Colonic mucosa (tissue), 4 donors: ENCODE results near the gene NAP1L4. TPM values are rescaled to one million over a fixed set of nuclear protein-coding genes. Genes with fewer than 3 reads are reported as not detected.

Source experiments
- DNase-seq: peaks from one replicate; pipeline ENCODE4 v3.0.0-alpha.2; 2020
- H3K27ac ChIP-seq: fragments of 200-600 bp; one replicate; pipeline ENCODE4 v1.8.0; 2021
- H3K27me3 ChIP-seq: fragments of 200-600 bp; one replicate; pipeline ENCODE4 v1.8.0; 2021
- H3K36me3 ChIP-seq: fragments of 200-600 bp; one replicate; pipeline ENCODE4 v1.8.0; 2021
- H3K4me1 ChIP-seq: fragments of 200-600 bp; one replicate; pipeline ENCODE4 v1.8.0; 2021; ENCODE audit warnings: mild to moderate bottlenecking
- H3K4me3 ChIP-seq: fragments of 200-600 bp; one replicate; pipeline ENCODE4 v1.8.0; 2021
- H3K9ac ChIP-seq, 2 donors: one replicate each; pipeline ENCODE4 v1.7.0; 2013; ENCODE audit warnings: control low read depth in 2 of 2, low read depth in 2 of 2, low read length in 2 of 2
- H3K9me3 ChIP-seq: fragments of 200-600 bp; one replicate; pipeline ENCODE4 v1.8.0; 2021
- intact Hi-C: fragments of 100-400 bp; cut with DNase I; formaldehyde crosslinking; loops from one replicate; pipeline ENCODE4 v1.14.1; 2022
- total RNA-seq, 2 donors: library from RNA; stranded (reverse); fragmentation: NEBNext Ultra II Directional in 1 of 2; extraction: Animal tissue kit (Norgen Biotek cat#: 25700) in 1 of 2; gene quantifications; one replicate each; pipeline ENCODE4 v1.2.1, GENCODE V29; 2021
- TF ChIP-seq, protein P1 (sequence below): fragments of 200-600 bp; IDR thresholded peaks from one replicate; pipeline ENCODE4 v1.8.0; 2022; ENCODE audit warnings: antibody characterized with exemption, mild to moderate bottlenecking
- donor health status: healthy.
- donor health status: DM: no; HTN: no; CAD: no.
- donor health status: DM: no; HTN: no; CAD: no.

Gene NAP1L4
- total RNA-seq, 2 donors from 2014 or later: 96.1 to 134 TPM

DNA sequence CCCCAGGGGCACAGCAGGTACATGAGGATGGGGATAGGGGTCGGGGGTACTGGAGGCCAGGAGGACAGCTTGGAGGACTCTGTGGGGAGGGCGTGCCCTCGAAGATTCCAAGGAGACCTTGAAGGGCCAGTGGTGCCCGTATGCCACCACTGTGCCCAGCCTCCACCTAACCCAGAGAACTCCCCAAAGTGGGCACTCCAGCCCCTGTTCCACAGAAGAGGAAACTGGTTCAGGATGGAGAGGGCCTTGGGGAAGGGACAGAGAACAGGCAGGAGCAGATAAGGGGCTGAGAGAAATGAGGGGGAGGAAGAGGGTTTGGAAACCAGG is 60.7 kb downstream of the NAP1L4 start:
- TF ChIP-seq, protein P1, sequence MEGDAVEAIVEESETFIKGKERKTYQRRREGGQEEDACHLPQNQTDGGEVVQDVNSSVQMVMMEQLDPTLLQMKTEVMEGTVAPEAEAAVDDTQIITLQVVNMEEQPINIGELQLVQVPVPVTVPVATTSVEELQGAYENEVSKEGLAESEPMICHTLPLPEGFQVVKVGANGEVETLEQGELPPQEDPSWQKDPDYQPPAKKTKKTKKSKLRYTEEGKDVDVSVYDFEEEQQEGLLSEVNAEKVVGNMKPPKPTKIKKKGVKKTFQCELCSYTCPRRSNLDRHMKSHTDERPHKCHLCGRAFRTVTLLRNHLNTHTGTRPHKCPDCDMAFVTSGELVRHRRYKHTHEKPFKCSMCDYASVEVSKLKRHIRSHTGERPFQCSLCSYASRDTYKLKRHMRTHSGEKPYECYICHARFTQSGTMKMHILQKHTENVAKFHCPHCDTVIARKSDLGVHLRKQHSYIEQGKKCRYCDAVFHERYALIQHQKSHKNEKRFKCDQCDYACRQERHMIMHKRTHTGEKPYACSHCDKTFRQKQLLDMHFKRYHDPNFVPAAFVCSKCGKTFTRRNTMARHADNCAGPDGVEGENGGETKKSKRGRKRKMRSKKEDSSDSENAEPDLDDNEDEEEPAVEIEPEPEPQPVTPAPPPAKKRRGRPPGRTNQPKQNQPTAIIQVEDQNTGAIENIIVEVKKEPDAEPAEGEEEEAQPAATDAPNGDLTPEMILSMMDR: no peak
- no peak overlapping the region for H3K27ac ChIP-seq
- H3K4me1 ChIP-seq: peaks cover 5% of the 10 kb centered on the region
- no peaks in the 10 kb centered on the region for H3K27me3 ChIP-seq
- no peak overlapping the region for H3K9ac ChIP-seq
- intact Hi-C loops: loop anchor here (5.0 kb wide), 1 partner anchor 39 kb away; no protein-coding TSS in a partner anchor
- no peak overlapping the region for H3K4me3 ChIP-seq
- DNase-seq: no peak
- H3K9me3 ChIP-seq: no peaks in the 10 kb centered on the region
- no peaks in the 10 kb centered on the region for H3K36me3 ChIP-seq

DNA sequence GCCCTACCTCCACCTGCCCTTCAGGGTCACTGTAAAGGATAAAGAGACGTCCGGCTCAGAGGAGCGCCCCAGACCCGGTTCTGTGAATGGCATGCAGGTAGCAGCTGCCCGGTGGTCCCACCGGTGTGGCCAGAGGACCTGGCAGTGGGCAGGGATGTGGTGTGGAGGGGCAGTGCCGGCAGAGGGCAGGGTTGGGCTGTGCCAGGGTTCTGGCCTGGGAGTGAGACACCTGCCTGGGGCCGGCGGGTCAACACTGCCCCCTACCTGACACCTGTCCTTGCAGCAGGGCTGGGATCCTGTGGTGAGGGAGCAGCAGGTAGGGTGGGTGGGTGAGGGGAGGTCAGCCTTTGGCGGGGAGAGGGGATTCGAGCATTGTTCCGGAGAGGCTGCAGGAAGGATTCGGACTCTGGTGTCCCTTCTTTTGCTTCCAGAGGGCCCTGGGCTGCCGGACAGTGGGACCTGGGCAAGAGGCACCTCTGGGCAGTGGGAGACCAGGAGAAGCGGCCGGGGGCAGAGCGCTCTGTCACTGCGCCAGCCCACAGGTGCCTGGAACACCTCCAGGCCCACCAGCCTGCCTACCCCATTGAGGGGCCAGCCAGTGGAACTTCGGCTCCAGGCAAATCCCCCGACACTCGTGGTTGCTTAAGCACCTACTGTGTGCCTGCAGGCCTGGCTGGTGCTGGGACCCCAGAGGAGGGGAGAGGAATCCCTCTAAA is 61.3 kb downstream of the NAP1L4 start:
- peaks cover 5% of the 10 kb centered on the region for H3K4me1 ChIP-seq
- TF ChIP-seq, protein P1: peak; percentile 85
- intact Hi-C loops: loop anchor here (5.0 kb wide), 1 partner anchor 39 kb away; no protein-coding TSS in a partner anchor
- H3K4me3 ChIP-seq: peak overlapping the region; percentile 81
- peak overlapping the region; percentile 88 for H3K27ac ChIP-seq
- H3K9me3 ChIP-seq: no peaks in the 10 kb centered on the region
- DNase-seq: peak; percentile 95
- H3K27me3 ChIP-seq: no peaks in the 10 kb centered on the region
- H3K36me3 ChIP-seq: no peaks in the 10 kb centered on the region
- peak overlapping the region; percentile 89 to 90 for H3K9ac ChIP-seq

DNA sequence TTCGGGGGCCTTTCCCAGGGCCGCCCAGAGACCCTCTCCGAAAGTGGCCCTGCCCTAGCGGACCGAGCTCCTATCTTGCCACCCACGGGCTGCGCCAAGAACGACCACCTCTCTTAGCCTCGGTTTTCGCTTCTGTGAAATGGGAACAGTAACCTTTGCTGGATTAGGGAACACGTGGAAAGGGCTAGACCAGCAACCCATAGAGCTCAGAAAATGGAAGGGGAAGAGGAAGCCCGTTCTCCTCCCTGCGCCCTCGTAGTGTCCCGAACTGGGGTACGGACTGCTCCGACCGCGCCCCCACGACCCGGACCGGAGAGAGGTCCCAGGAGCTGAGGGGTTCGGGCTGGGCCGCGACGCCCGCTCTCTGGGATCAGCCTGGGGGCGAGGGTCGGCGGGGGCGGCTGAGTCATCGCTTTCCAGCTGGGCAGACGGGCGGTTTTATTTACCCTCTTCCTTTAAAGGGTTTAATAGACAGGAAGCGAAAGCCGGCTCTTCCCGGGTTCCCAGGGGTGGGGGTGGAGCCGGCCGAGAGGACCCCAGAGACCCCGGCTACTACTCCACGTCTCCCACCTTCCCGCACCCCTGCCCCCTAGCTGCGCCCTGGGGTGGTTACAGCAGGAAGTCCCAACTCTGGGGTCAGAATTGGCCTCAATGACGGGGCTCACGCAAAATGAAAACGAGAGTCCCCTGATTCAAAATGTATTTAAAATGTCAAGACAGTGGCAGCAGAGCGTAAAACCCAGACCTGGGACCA is 62.0 kb downstream of the NAP1L4 start:
- TF ChIP-seq, protein P1: no peak
- H3K27me3 ChIP-seq: no peaks in the 10 kb centered on the region
- peak overlapping the region; percentile 89 to 90 for H3K9ac ChIP-seq
- peak overlapping the region; percentile 81 for H3K4me3 ChIP-seq
- intact Hi-C loops: loop anchor here (5.0 kb wide), 1 partner anchor 38 kb away; no protein-coding TSS in a partner anchor
- H3K27ac ChIP-seq: peak overlapping the region; percentile 88
- DNase-seq: peak; percentile 79
- H3K9me3 ChIP-seq: no peaks in the 10 kb centered on the region
- H3K4me1 ChIP-seq: peaks cover 6% of the 10 kb centered on the region
- no peaks in the 10 kb centered on the region for H3K36me3 ChIP-seq

DNA sequence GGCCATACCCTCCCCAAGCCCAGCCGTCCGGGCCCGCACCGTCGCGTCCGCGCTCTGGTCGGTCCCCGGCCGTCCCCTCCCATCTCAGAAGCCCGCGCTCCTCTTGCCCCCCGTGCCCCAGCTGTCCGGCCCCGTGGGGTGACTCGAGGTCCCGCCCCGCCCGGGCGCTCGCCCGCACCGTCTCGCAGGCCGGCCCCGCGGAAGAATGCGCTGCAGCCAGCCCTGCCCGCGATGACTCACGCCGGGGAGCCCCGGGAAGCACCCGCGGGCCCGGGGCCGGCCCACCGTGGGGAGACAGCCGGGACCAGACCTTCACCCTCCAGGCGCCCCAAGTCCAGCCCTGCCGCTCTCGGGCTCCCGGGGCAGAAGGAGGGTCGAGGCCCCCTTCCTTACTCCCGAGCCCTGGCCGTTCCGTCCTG is 62.6 kb downstream of the NAP1L4 start:
- peak overlapping the region; percentile 88 for H3K27ac ChIP-seq
- no peaks in the 10 kb centered on the region for H3K9me3 ChIP-seq
- peak; percentile 85 for DNase-seq
- H3K36me3 ChIP-seq: no peaks in the 10 kb centered on the region
- intact Hi-C loops: no loop called here
- peak overlapping the region; percentile 81 for H3K4me3 ChIP-seq
- TF ChIP-seq, protein P1: no peak
- no peaks in the 10 kb centered on the region for H3K27me3 ChIP-seq
- H3K9ac ChIP-seq: peak overlapping the region; percentile 89 to 90
- peaks cover 11% of the 10 kb centered on the region for H3K4me1 ChIP-seq

DNA sequence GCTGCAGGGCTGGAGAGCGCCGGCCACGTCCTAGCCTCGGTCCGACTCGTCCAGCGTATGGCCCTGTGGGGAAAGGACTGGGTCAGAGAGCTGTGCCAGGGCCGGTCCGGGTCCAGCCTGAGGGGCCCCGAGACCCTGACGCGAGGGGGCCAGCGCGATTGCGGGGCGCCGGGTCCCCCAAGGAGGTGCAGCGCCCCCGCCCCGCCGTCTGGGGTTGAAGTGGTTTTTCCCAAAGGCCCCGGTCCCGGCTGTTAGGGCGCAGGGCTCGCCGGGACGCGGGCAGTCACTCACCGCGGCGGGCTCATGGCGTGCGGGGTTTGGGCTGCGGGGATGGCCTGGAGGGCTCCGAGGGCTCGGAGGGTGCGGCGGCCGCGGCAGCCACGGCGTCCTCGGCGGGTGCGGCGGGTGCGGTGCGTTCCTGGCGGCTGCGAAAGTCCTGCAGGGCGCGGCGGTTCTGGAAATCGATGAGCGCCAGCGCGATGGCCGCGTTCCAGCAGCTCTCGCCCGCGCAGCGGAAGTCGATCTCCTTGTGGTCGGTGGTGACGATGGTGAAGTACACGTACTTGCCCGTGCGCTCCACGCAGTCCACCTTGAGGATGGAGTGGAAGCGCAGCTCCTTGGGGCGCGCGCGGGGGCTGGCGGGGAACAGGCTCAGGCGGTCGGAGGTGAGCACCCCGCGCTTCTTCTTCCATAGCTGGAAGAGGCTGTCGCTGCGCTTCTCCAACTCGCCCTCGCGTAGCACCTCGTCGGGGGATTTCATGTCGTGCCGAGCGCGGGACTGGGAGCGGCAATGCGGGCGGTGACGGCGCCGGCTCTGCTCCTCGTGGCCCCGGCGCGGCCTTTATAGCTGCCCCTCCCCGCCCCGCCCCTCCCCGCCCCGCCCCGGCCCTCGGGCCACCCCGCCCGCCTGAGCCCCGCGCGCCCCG is 63.3 kb downstream of the NAP1L4 start, which contains the start of gene PHLDA2:
Gene PHLDA2 (minus strand): TSS at position 816 of the 926 bp plus-strand sequence. CDS start 56 bp downstream, at position 760.
- peak within 1 kb of the TSS; percentile 88 for H3K27ac ChIP-seq
- H3K4me3 ChIP-seq: peak within 1 kb of the TSS; percentile 81
- H3K9ac ChIP-seq: peak within 1 kb of the TSS; percentile 89 to 90
- no peaks in the 10 kb centered on the region for H3K27me3 ChIP-seq
- H3K4me1 ChIP-seq: peaks cover 16% of the 10 kb centered on the region
- no peaks in the 10 kb centered on the region for H3K9me3 ChIP-seq
- peak; percentile 73 for DNase-seq
- intact Hi-C loops: no loop called here
- H3K36me3 ChIP-seq: no peaks in the 10 kb centered on the region
- TF ChIP-seq, protein P1: no peak
